Activated CD8-positive, alpha-beta memory T cell treated with anti-CD3 and anti-CD28 coated beads, Interleukin-2, amount 10 ng/mL, durations not matched to agents 7 days and 5 days (primary cell): ENCODE data around the gene RCOR2. TPM values are rescaled to one million over a fixed set of nuclear protein-coding genes. Genes with fewer than 3 reads are reported as not detected.
"Not testable (repeated sequence)": the region's sequence is repeated elsewhere in the genome, so short reads cannot be mapped to it uniquely, and the experiment has no call there.

Experiments
- ATAC-seq: fragments of 150-1000 bp; cut with Tn5 transposase; one replicate; pipeline ENCODE4 v1.10.0; 2021; ENCODE audit warnings: moderate library complexity
- CTCF ChIA-PET: fragments of 350-600 bp; sonication (Branson Sonifier 250); formaldehyde crosslinking; loops from one replicate; lab custom pipeline; 2021; ENCODE audit warnings: antibody characterized with exemption; lab: Charles Lee
- DNase-seq: peaks from one replicate; pipeline ENCODE4 v3.0.0-alpha.2; 2020
- H3K27ac Mint-ChIP-seq: one replicate; pipeline ENCODE4 v1.8.0; 2021; ENCODE audit warnings: mild to moderate bottlenecking, mixed read lengths
- H3K27me3 Mint-ChIP-seq: one replicate; pipeline ENCODE4 v1.8.0; 2021; ENCODE audit warnings: mixed read lengths
- H3K36me3 Mint-ChIP-seq: one replicate; pipeline ENCODE4 v1.8.0; 2021; ENCODE audit warnings: mild to moderate bottlenecking, mixed read lengths
- H3K4me1 Mint-ChIP-seq: one replicate; pipeline ENCODE4 v1.8.0; 2021; ENCODE audit warnings: mixed read lengths
- H3K4me3 Mint-ChIP-seq: one replicate; pipeline ENCODE4 v1.8.0; 2021; ENCODE audit warnings: mild to moderate bottlenecking, moderate library complexity, mixed read lengths
- H3K9me3 Mint-ChIP-seq: one replicate; pipeline ENCODE4 v1.8.0; 2022; ENCODE audit warnings: low read depth, mixed read lengths
- total RNA-seq, 2 experiments: library from RNA; stranded (reverse); gene quantifications; one replicate each; pipeline ENCODE4 v1.2.3, GENCODE V29; 2021

RCOR2 gene
- under 1 TPM; 0.16 to 0.47 TPM for total RNA-seq

GRCh38 chr11:63916837-63917691 is at the start of gene RCOR2:
TSS of gene RCOR2 (minus strand) at chr11:63917164. CDS start at chr11:63916456, 708 bp downstream.
- Mint-ChIP-seq H3K4me1 (peaks cover 10% of the 10 kb centered on the region), H3K4me3 (peak within 1 kb of the TSS; percentile 56), H3K9me3 (no peaks in the 10 kb centered on the region), H3K27ac (no peak within 1 kb of the TSS), H3K27me3 (peaks cover 11% of the 10 kb centered on the region), H3K36me3 (no peaks in the 10 kb centered on the region)
- ATAC-seq (peak; percentile 77), DNase-seq (peak; percentile 67)
- CTCF ChIA-PET = interaction anchor here (1.0 to 2.5 kb wide), 6 partner anchors 10 to 81 kb away, joined by 4 to 10 read pairs (median 4); no protein-coding TSS in a partner anchor

- Mint-ChIP-seq H3K4me1 (peaks cover 11% of the 10 kb centered on the region), H3K9me3 (no peaks in the 10 kb centered on the region), H3K27me3 (no peaks in the 10 kb centered on the region), H3K27ac (no peak overlapping the region), H3K36me3 (no peaks in the 10 kb centered on the region), H3K4me3 (no peak overlapping the region)
- CTCF ChIA-PET = interaction anchor here (1.5 kb wide), 1 partner anchor 21 kb away, joined by 5 read pairs; no protein-coding TSS in a partner anchor
- ATAC-seq (no peak), DNase-seq (no peak)
Measured at GRCh38 chr11:63966444-63966843, 49.5 kb upstream of the RCOR2 start.

- H3K27ac Mint-ChIP-seq, ATAC-seq: not testable (repeated sequence)
- CTCF ChIA-PET = interaction anchor here (0.6 to 2.2 kb wide), 2 partner anchors 21 to 367 kb away, joined by 3 to 5 read pairs; partner anchors contain the start of gene OTUB1
Measured at GRCh38 chr11:63963895-63964294, 46.9 kb upstream of the RCOR2 start.

GRCh38 chr11:63961608-63962412 is 44.8 kb upstream of the RCOR2 start:
- Mint-ChIP-seq H3K9me3 (no peaks in the 10 kb centered on the region), H3K36me3 (no peaks in the 10 kb centered on the region), H3K27me3 (no peaks in the 10 kb centered on the region), H3K27ac (peak overlapping the region; percentile 38), H3K4me3 (peak overlapping the region; percentile 3), H3K4me1 (peaks cover 32% of the 10 kb centered on the region)
- DNase-seq (peak; percentile 83), ATAC-seq (peak; percentile 77)
- CTCF ChIA-PET = interaction anchor here (0.6 to 3.8 kb wide), 8 partner anchors 10 to 194 kb away, joined by 3 to 27 read pairs (median 4); partner anchors contain the start of genes MARK2 and OTUB1

More at GRCh38 chr11:63963895-63964294, 46.9 kb upstream of the RCOR2 start:
- peaks cover 27% of the 10 kb centered on the region for H3K4me1 Mint-ChIP-seq
- not testable (repeated sequence) for H3K36me3 Mint-ChIP-seq, H3K9me3 Mint-ChIP-seq, H3K4me3 Mint-ChIP-seq, DNase-seq, H3K27me3 Mint-ChIP-seq

- H3K27me3 Mint-ChIP-seq = no peaks in the 10 kb centered on the region
- peaks cover 21% of the 10 kb centered on the region for H3K36me3 Mint-ChIP-seq
- DNase-seq (no peak), ATAC-seq (no peak)
- peaks cover 35% of the 10 kb centered on the region for H3K4me1 Mint-ChIP-seq
- H3K9me3 Mint-ChIP-seq = no peaks in the 10 kb centered on the region
- CTCF ChIA-PET = interaction anchor here (1.1 to 1.8 kb wide), 2 partner anchors 10 to 12 kb away, joined by 6 to 7 read pairs; no protein-coding TSS in a partner anchor
- no peak overlapping the region for H3K4me3 Mint-ChIP-seq
- H3K27ac Mint-ChIP-seq = no peak overlapping the region
Measured at GRCh38 chr11:63958008-63958407, 41.0 kb upstream of the RCOR2 start.

GRCh38 chr11:63952570-63952969 is 35.6 kb upstream of the RCOR2 start:
- no peaks in the 10 kb centered on the region for H3K27me3 Mint-ChIP-seq
- ATAC-seq (no peak), DNase-seq (no peak)
- H3K36me3 Mint-ChIP-seq = peaks cover 33% of the 10 kb centered on the region
- CTCF ChIA-PET = interaction anchor here (0.9 to 3.4 kb wide), 9 partner anchors 8 to 200 kb away, joined by 3 to 27 read pairs (median 4); partner anchors contain the start of genes MARK2 and OTUB1
- peak overlapping the region; percentile 57 for H3K4me3 Mint-ChIP-seq
- H3K9me3 Mint-ChIP-seq = no peaks in the 10 kb centered on the region
- H3K4me1 Mint-ChIP-seq = peaks cover 33% of the 10 kb centered on the region
- H3K27ac Mint-ChIP-seq = peak overlapping the region; percentile 88

GRCh38 chr11:63951779-63952536 is 35.0 kb upstream of the RCOR2 start:
- CTCF ChIA-PET = interaction anchor here (0.9 to 3.4 kb wide), 11 partner anchors 8 to 201 kb away, joined by 3 to 27 read pairs (median 5); partner anchors contain the start of genes MARK2 and OTUB1
- peak; percentile 88 for DNase-seq
- peak; percentile 85 for ATAC-seq
- H3K27ac Mint-ChIP-seq = peak overlapping the region; percentile 88
- no peaks in the 10 kb centered on the region for H3K9me3 Mint-ChIP-seq
- no peaks in the 10 kb centered on the region for H3K27me3 Mint-ChIP-seq
- peaks cover 34% of the 10 kb centered on the region for H3K4me1 Mint-ChIP-seq
- peaks cover 35% of the 10 kb centered on the region for H3K36me3 Mint-ChIP-seq
- H3K4me3 Mint-ChIP-seq = peak overlapping the region; percentile 57

GRCh38 chr11:63945477-63946163 is 28.7 kb upstream of the RCOR2 start:
- H3K36me3 Mint-ChIP-seq = peaks cover 15% of the 10 kb centered on the region
- CTCF ChIA-PET = interaction anchor here (0.7 to 5.4 kb wide), 31 partner anchors 9 to 240 kb away, joined by 3 to 136 read pairs (median 5); partner anchors contain the start of genes MARK2, STIP1 and ZFTA
- peaks cover 21% of the 10 kb centered on the region for H3K4me1 Mint-ChIP-seq
- peak; percentile 68 for DNase-seq
- no peak overlapping the region for H3K27ac Mint-ChIP-seq
- H3K9me3 Mint-ChIP-seq = no peaks in the 10 kb centered on the region
- H3K27me3 Mint-ChIP-seq = no peaks in the 10 kb centered on the region
- peak; percentile 76 for ATAC-seq
- no peak overlapping the region for H3K4me3 Mint-ChIP-seq

GRCh38 chr11:63944987-63945386 is 28.0 kb upstream of the RCOR2 start:
- CTCF ChIA-PET = interaction anchor here (0.9 to 5.4 kb wide), 17 partner anchors 8 to 177 kb away, joined by 3 to 136 read pairs (median 6); partner anchors contain the start of genes MARK2 and ZFTA
- no peaks in the 10 kb centered on the region for H3K27me3 Mint-ChIP-seq
- H3K27ac Mint-ChIP-seq = no peak overlapping the region
- peaks cover 14% of the 10 kb centered on the region for H3K36me3 Mint-ChIP-seq
- ATAC-seq (no peak), DNase-seq (no peak)
- no peaks in the 10 kb centered on the region for H3K9me3 Mint-ChIP-seq
- peaks cover 26% of the 10 kb centered on the region for H3K4me1 Mint-ChIP-seq
- no peak overlapping the region for H3K4me3 Mint-ChIP-seq

GRCh38 chr11:63942803-63943202 is 25.8 kb upstream of the RCOR2 start:
- Mint-ChIP-seq H3K9me3 (no peaks in the 10 kb centered on the region), H3K27ac (no peak overlapping the region), H3K4me1 (peaks cover 30% of the 10 kb centered on the region), H3K27me3 (no peaks in the 10 kb centered on the region), H3K4me3 (no peak overlapping the region), H3K36me3 (peaks cover 17% of the 10 kb centered on the region)
- DNase-seq (no peak), ATAC-seq (no peak)
- CTCF ChIA-PET = interaction anchor here (1.1 to 5.4 kb wide), 3 partner anchors 8 to 210 kb away, joined by 3 to 136 read pairs (median 5); partner anchors contain the start of gene MARK2

GRCh38 chr11:63941901-63942300 is 24.9 kb upstream of the RCOR2 start:
- Mint-ChIP-seq H3K36me3 (peaks cover 15% of the 10 kb centered on the region), H3K27me3 (no peaks in the 10 kb centered on the region), H3K27ac (no peak overlapping the region), H3K4me3 (no peak overlapping the region), H3K4me1 (peaks cover 32% of the 10 kb centered on the region), H3K9me3 (no peaks in the 10 kb centered on the region)
- ATAC-seq (no peak), DNase-seq (no peak)
- CTCF ChIA-PET = interaction anchor here (1.1 to 5.4 kb wide), 2 partner anchors 9 to 105 kb away, joined by 5 to 136 read pairs; partner anchors contain the start of gene MARK2
